ENCODE results near the gene ARHGAP5.
A peak's percentile ranks its signal among the peaks of the same experiment; 100 is the strongest.

Gene ARHGAP5

GRCh38 chr14:32203928-32204357, 126.8 kb downstream of the ARHGAP5 start:
- no peaks in the 10 kb centered on the region for H3K27me3 ChIP-seq (replicated peaks; ENCODE audit: control insufficient read depth, insufficient read depth, low read length)
- peak overlapping the region; percentile 65 for H3K4me3 ChIP-seq (replicated peaks; ENCODE audit: low read depth, low read length)
- H3K36me3 ChIP-seq (ENCODE audit: control insufficient read depth, insufficient read depth, low read length) = no peaks in the 10 kb centered on the region
- TF ChIP-seq CTCF (IDR thresholded peaks at IDR 0.05; ENCODE audit: insufficient read depth, low read length, poor library complexity, severe bottlenecking) = no peak
- peak; percentile 36 for DNase-seq (ENCODE audit: extremely low read depth, insufficient read length)

- Histone ChIP-seq H3K4me3 (replicated peaks; ENCODE audit: low read depth, low read length) (no peak overlapping the region), H3K36me3 (ENCODE audit: control insufficient read depth, insufficient read depth, low read length) (no peaks in the 10 kb centered on the region)
These were observed 128.4 kb downstream of the ARHGAP5 start for GRCh38 chr14:32205554-32205953.

GRCh38 chr14:32205984-32206383, 128.9 kb downstream of the ARHGAP5 start:
- Histone ChIP-seq H3K4me3 (replicated peaks; ENCODE audit: low read depth, low read length) (no peak overlapping the region), H3K36me3 (ENCODE audit: control insufficient read depth, insufficient read depth, low read length) (no peaks in the 10 kb centered on the region), H3K27me3 (replicated peaks; ENCODE audit: control insufficient read depth, insufficient read depth, low read length) (no peaks in the 10 kb centered on the region)
- no peak for TF ChIP-seq CTCF (IDR thresholded peaks at IDR 0.05; ENCODE audit: insufficient read depth, low read length, poor library complexity, severe bottlenecking)
- DNase-seq (ENCODE audit: extremely low read depth, insufficient read length) = peak; percentile 82

More at GRCh38 chr14:32205554-32205953, 128.4 kb downstream of the ARHGAP5 start:
- DNase-seq (ENCODE audit: extremely low read depth, insufficient read length) = no peak
- no peaks in the 10 kb centered on the region for H3K27me3 ChIP-seq (replicated peaks; ENCODE audit: control insufficient read depth, insufficient read depth, low read length)
- no peak for TF ChIP-seq CTCF (IDR thresholded peaks at IDR 0.05; ENCODE audit: insufficient read depth, low read length, poor library complexity, severe bottlenecking)

GRCh38 chr14:32206552-32206951, 129.4 kb downstream of the ARHGAP5 start:
- DNase-seq (ENCODE audit: extremely low read depth, insufficient read length) = no peak
- no peaks in the 10 kb centered on the region for H3K36me3 ChIP-seq (ENCODE audit: control insufficient read depth, insufficient read depth, low read length)
- no peak for TF ChIP-seq CTCF (IDR thresholded peaks at IDR 0.05; ENCODE audit: insufficient read depth, low read length, poor library complexity, severe bottlenecking)
- no peaks in the 10 kb centered on the region for H3K27me3 ChIP-seq (replicated peaks; ENCODE audit: control insufficient read depth, insufficient read depth, low read length)
- H3K4me3 ChIP-seq (replicated peaks; ENCODE audit: low read depth, low read length) = no peak overlapping the region

GRCh38 chr14:32208490-32208889, 131.4 kb downstream of the ARHGAP5 start:
- no peaks in the 10 kb centered on the region for H3K27me3 ChIP-seq (replicated peaks; ENCODE audit: control insufficient read depth, insufficient read depth, low read length)
- no peaks in the 10 kb centered on the region for H3K36me3 ChIP-seq (ENCODE audit: control insufficient read depth, insufficient read depth, low read length)
- no peak for TF ChIP-seq CTCF (IDR thresholded peaks at IDR 0.05; ENCODE audit: insufficient read depth, low read length, poor library complexity, severe bottlenecking)
- no peak overlapping the region for H3K4me3 ChIP-seq (replicated peaks; ENCODE audit: low read depth, low read length)
- no peak for DNase-seq (ENCODE audit: extremely low read depth, insufficient read length)
